Bronchial epithelial cell (primary cell): ENCODE data around the gene RAF1. TPM values are rescaled to one million over a fixed set of nuclear protein-coding genes. Genes with fewer than 3 reads are reported as not detected.

Experiments used
- DNase-seq: peaks from one replicate; pipeline ENCODE4 v3.0.0-alpha.2; 2010; ENCODE audit warnings: low read depth
- FAIRE-seq: peaks from 2 replicates; lab custom pipeline; 2011; peaks lifted over from hg19 to GRCh38; lab: Jason Lieb, UNC
- H3K27me3 ChIP-seq: 2 replicates; pipeline ENCODE4 v1.5.1; 2011; ENCODE audit warnings: low read length; ENCODE audit not compliant: control insufficient read depth, insufficient read depth
- H3K36me3 ChIP-seq: 2 replicates; pipeline ENCODE4 v1.5.1; 2011; ENCODE audit warnings: low read length; ENCODE audit not compliant: control insufficient read depth, insufficient read depth
- H3K4me3 ChIP-seq: 2 replicates; pipeline ENCODE4 v1.5.1; 2011; ENCODE audit warnings: mild to moderate bottlenecking, low read depth, low read length, control low read depth
- total RNA-seq: library from RNA; depleted of rRNA; stranded (reverse); fragments of >200 nt; gene quantifications from 2 replicates; pipeline ENCODE4 v1.2.1, GENCODE V29; 2014
- TF ChIP-seq, protein P1 (sequence below): IDR thresholded peaks from 2 replicates; pipeline ENCODE4 v1.5.1; 2011; ENCODE audit warnings: mild to moderate bottlenecking, moderate library complexity, low read length, control low read depth, inconsistent platforms; ENCODE audit not compliant: insufficient read depth, severe bottlenecking

RAF1 gene
- total RNA-seq, 1 donor from 2014 or later: 83.5 TPM

DNA sequence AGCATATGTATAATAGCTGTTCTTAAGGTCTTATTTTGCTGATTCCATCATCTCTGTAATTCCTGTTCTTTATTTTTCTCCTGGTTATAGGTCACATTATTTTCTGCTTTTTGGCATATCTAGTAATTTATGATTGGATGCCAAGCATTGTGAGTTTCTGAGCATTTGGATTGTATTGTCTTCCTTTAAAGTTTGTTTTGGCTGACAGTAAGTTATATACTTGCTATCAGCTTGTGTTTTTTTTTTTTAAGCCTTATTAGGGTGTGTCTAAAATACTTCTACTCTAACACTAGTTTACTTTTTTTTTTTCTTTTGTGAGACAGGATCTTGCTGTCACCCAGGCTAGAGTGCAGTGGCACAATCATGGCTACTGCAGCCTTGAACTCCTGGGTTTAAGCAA is 96.9 kb downstream of the RAF1 start:
- TF ChIP-seq, protein P1, sequence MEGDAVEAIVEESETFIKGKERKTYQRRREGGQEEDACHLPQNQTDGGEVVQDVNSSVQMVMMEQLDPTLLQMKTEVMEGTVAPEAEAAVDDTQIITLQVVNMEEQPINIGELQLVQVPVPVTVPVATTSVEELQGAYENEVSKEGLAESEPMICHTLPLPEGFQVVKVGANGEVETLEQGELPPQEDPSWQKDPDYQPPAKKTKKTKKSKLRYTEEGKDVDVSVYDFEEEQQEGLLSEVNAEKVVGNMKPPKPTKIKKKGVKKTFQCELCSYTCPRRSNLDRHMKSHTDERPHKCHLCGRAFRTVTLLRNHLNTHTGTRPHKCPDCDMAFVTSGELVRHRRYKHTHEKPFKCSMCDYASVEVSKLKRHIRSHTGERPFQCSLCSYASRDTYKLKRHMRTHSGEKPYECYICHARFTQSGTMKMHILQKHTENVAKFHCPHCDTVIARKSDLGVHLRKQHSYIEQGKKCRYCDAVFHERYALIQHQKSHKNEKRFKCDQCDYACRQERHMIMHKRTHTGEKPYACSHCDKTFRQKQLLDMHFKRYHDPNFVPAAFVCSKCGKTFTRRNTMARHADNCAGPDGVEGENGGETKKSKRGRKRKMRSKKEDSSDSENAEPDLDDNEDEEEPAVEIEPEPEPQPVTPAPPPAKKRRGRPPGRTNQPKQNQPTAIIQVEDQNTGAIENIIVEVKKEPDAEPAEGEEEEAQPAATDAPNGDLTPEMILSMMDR: no peak
- no peaks in the 10 kb centered on the region for H3K27me3 ChIP-seq
- H3K4me3 ChIP-seq: no peak overlapping the region
- peaks cover 11% of the 10 kb centered on the region for H3K36me3 ChIP-seq
- FAIRE-seq (no peak), DNase-seq (no peak)

DNA sequence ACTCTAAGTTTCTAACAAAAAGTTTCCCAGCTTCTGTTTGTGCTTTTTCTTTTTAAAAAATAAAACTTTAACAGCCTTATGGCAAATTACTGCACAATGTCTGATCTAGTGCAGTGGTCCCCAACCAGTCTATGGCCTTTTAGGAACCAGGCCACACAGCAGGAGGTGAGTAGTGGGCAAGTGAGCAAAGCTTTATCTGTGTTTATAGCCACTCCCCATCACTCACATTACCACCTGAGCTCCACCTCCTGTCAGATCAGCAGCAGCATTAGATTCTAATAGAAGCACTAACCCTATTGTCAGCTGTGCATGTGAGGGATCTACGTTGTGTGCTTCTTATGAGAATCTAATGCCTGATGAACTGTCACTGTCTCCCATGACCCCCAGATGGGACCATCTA is 101.5 kb downstream of the RAF1 start:
- H3K4me3 ChIP-seq: no peak overlapping the region
- TF ChIP-seq, protein P1: no peak
- FAIRE-seq: no peak

DNA sequence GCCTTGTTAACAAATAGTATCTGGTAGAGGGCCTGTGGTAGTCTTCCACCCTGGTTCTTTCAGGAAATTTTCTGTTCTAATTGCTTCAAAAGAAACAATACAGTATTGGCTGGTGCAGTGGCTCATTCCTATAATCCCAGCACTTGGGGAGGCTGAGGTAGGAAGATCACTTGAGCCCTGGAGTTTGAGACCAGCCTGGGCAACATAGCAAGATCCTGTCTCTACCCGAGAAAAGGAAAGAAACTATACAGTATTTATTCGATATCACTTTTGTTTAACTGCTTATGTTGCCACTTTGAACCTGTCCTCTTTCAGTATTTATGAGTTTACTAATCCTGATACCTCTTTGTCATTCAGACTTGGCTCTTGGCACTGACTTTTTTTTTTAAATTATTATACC is 102.5 kb downstream of the RAF1 start:
- TF ChIP-seq, protein P1: no peak
- Histone ChIP-seq H3K27me3 (no peaks in the 10 kb centered on the region), H3K36me3 (no peaks in the 10 kb centered on the region), H3K4me3 (no peak overlapping the region)
- FAIRE-seq (no peak), DNase-seq (no peak)

More for the DNA sequence above, 101.5 kb downstream of the RAF1 start:
- Histone ChIP-seq H3K36me3 (no peaks in the 10 kb centered on the region), H3K27me3 (no peaks in the 10 kb centered on the region)
- no peak for DNase-seq

DNA sequence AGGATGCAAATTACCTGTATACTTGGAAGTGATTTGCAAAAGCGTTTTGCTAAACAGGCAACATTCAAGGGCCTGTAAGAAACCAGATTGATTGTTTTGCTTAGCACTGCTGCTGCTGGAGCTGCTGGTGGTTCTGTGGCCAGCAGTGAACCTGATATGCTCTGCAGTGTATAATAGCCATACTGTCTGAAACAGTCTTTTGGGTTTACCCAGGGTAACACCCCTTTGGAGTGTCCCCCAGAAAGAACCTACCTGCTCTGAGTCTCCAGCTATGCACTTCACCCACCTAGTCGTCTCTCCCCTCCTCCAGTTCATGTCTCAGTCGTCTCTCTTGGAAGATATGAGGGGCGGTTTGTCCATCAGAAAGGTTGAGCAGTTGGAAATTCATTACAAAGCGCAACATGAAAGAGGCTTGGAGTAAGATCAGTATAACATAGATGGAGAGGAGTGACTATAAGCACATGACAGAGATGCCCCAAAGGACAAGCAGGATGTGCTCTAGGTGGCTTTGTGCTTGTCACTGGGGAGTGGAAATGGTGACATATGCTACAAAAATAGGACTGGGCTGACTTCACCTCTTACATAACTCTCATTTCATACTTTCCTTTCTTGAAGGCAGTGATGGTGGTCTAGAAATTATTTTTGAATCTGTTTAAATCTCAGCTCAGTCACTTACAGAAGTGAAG is 103.3 kb downstream of the RAF1 start:
- FAIRE-seq: no peak
- TF ChIP-seq, protein P1: no peak

DNA sequence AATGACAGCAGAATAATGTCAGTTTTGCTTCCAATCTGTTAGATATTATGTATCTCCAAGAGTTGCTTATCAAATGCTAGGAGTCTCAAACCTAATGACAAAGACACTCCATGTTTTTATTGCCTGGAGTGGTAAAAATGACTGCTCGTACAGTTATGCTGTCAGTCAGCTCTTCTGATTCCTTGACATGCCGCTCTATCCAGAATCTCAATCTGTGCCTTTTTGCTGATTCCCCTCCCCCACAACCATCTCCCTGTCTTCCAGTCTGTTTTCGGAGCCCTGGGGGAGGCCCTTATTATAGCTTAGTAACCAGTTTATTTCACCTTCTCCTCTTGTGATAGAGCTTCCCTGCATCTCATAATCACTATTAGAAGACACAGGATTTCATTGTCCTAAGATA is 104.4 kb downstream of the RAF1 start:
- FAIRE-seq: no peak
- DNase-seq: no peak
- TF ChIP-seq, protein P1: no peak
- no peak overlapping the region for H3K4me3 ChIP-seq
- no peaks in the 10 kb centered on the region for H3K27me3 ChIP-seq
- H3K36me3 ChIP-seq: no peaks in the 10 kb centered on the region

More for the DNA sequence above, 103.3 kb downstream of the RAF1 start:
- DNase-seq: no peak
- Histone ChIP-seq H3K27me3 (no peaks in the 10 kb centered on the region), H3K4me3 (no peak overlapping the region), H3K36me3 (no peaks in the 10 kb centered on the region)

DNA sequence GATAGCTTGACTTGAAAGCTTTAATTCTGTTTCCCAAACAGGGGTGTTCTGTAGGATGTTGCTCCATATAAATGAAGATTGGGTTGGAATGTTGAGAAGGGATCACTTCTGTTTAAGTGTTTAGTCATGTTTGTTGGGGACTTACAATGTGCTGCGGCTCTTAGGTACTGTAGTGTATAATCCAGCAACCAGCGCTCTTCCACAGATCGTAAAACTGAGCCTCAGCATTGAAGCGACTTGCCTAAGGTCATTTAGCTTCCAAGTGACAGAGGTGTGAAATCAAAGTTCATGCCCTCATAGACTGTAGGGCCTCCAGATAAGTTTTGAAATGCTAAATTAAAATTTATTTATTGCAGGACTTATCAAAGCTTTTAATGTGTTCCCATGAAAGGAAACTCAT is 105.2 kb downstream of the RAF1 start:
- H3K27me3 ChIP-seq: no peaks in the 10 kb centered on the region
- TF ChIP-seq, protein P1: no peak
- H3K36me3 ChIP-seq: no peaks in the 10 kb centered on the region
- no peak for FAIRE-seq
- no peak overlapping the region for H3K4me3 ChIP-seq
- DNase-seq: no peak
